Panc1 (cell line): ENCODE data around the gene SLIT1.

Experiments used
- POLR2AphosphoS5 ChIP-seq: IDR thresholded peaks from 2 replicates; pipeline ENCODE4 v1.6.1; 2012; ENCODE audit warnings: mild to moderate bottlenecking, low read depth, low read length, moderate library complexity
- SIN3A ChIP-seq: IDR thresholded peaks from 2 replicates; pipeline ENCODE4 v1.6.1; 2012; ENCODE audit warnings: low read depth, mild to moderate bottlenecking, low read length, moderate library complexity, borderline replicate concordance; ENCODE audit not compliant: insufficient read depth
- TF ChIP-seq, protein P1 (sequence below): fragments of 450-650 bp; IDR thresholded peaks from 2 replicates; pipeline ENCODE4 v1.5.1; 2017; ENCODE audit warnings: mild to moderate bottlenecking
- TF ChIP-seq, protein P2 (sequence below), 2 experiments: IDR thresholded peaks; 2 replicates each; pipeline ENCODE4 v1.6.1; 2011 to 2012; ENCODE audit warnings: low read depth in 2 of 2, control low read depth in 1 of 2, low read length in 1 of 2, mild to moderate bottlenecking in 1 of 2, moderate library complexity in 1 of 2; ENCODE audit not compliant: insufficient read depth in 1 of 2

DNA sequence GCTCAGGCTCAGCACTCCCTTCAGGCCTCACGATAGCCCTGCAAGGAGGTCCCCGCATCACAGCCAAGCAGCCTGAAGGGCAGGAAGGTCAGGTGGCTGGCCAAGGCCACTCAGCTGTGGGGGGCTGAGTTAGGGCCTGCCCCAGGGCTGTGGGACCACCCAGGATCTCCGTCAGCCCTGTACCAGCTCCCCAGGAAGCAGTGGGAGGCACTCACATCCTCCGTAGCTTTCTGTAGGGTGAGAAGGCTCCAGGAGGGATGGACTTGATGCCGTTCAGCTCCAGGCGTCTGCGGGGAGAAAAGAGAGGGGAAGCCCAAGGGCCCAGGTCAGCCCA, 125.9 kb downstream of the SLIT1 start:
- TF ChIP-seq, protein P1, sequence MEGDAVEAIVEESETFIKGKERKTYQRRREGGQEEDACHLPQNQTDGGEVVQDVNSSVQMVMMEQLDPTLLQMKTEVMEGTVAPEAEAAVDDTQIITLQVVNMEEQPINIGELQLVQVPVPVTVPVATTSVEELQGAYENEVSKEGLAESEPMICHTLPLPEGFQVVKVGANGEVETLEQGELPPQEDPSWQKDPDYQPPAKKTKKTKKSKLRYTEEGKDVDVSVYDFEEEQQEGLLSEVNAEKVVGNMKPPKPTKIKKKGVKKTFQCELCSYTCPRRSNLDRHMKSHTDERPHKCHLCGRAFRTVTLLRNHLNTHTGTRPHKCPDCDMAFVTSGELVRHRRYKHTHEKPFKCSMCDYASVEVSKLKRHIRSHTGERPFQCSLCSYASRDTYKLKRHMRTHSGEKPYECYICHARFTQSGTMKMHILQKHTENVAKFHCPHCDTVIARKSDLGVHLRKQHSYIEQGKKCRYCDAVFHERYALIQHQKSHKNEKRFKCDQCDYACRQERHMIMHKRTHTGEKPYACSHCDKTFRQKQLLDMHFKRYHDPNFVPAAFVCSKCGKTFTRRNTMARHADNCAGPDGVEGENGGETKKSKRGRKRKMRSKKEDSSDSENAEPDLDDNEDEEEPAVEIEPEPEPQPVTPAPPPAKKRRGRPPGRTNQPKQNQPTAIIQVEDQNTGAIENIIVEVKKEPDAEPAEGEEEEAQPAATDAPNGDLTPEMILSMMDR: no peak
- TF ChIP-seq, protein P2, sequence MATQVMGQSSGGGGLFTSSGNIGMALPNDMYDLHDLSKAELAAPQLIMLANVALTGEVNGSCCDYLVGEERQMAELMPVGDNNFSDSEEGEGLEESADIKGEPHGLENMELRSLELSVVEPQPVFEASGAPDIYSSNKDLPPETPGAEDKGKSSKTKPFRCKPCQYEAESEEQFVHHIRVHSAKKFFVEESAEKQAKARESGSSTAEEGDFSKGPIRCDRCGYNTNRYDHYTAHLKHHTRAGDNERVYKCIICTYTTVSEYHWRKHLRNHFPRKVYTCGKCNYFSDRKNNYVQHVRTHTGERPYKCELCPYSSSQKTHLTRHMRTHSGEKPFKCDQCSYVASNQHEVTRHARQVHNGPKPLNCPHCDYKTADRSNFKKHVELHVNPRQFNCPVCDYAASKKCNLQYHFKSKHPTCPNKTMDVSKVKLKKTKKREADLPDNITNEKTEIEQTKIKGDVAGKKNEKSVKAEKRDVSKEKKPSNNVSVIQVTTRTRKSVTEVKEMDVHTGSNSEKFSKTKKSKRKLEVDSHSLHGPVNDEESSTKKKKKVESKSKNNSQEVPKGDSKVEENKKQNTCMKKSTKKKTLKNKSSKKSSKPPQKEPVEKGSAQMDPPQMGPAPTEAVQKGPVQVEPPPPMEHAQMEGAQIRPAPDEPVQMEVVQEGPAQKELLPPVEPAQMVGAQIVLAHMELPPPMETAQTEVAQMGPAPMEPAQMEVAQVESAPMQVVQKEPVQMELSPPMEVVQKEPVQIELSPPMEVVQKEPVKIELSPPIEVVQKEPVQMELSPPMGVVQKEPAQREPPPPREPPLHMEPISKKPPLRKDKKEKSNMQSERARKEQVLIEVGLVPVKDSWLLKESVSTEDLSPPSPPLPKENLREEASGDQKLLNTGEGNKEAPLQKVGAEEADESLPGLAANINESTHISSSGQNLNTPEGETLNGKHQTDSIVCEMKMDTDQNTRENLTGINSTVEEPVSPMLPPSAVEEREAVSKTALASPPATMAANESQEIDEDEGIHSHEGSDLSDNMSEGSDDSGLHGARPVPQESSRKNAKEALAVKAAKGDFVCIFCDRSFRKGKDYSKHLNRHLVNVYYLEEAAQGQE (IDR thresholded peaks at IDR 0.05; ENCODE audit: insufficient read depth in 1 of 2, low read depth in 2 of 2, low read length in 1 of 2): no peak
- TF ChIP-seq POLR2AphosphoS5: no peak
- TF ChIP-seq SIN3A: no peak
